HuH-7.5 (cell line): ENCODE results near the gene GAP43.

Source experiments
- DNase-seq: peaks from one replicate; pipeline ENCODE4 v3.0.0; 2011; ENCODE audit warnings: low spot score

The GAP43 gene

DNA sequence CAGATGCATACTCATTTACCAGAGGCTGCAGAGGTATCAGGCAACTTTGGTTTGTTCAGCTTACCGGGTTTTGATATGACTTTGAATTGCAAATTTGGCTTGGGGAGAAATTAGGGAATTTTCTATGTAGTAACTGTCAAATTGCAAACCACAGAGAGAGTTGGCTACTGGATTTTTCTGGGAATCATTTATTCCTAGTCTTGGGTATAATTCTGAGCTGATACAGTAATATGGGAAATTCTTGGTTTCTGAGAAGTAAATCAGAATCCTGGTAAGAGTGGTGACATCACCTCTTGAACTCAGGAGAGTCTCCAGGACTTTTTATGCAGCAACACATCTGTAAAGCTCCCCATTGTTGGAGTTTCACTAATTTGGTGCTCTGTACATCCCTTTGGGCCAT lies 39.0 kb downstream of the GAP43 start:
- DNase-seq = no peak

DNA sequence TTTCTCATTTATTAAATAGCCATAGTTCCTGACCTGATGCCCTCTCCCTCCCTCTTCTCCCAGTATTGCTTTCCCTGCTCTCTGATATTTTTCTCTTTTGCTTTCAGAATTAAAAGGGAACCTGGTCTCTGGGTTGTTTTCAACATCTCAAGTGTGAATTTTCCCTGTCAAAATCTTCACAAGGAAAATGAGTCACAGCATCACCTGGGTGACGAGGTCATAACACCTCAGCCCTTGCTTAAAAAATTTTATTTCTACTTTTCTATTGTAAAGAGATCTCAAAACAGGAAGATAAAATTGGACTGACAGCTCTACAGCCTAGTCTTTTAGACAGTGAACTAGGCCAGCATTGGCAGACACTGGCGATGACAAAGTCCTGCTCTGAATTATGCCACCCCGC lies 40.1 kb downstream of the GAP43 start:
- DNase-seq = no peak

DNA sequence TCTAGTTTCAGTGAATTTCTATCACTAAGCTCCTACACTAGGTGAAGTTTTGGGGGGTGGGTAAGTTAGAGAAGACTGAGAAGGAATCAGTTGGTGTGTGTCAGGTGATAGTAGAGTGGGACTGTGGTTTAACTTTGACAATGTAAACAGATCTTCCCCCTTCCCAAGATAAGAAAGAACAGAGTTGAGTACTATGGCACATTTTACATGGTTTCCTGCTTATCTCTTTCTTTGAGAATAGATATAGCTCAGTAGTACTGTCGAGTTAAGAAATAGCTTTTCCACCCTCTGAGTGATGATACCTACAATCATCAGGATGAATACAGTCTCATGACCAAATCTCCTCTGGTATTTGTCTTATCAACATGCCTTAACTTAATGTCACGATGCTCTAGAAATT lies 42.8 kb downstream of the GAP43 start:
- no peak for DNase-seq

DNA sequence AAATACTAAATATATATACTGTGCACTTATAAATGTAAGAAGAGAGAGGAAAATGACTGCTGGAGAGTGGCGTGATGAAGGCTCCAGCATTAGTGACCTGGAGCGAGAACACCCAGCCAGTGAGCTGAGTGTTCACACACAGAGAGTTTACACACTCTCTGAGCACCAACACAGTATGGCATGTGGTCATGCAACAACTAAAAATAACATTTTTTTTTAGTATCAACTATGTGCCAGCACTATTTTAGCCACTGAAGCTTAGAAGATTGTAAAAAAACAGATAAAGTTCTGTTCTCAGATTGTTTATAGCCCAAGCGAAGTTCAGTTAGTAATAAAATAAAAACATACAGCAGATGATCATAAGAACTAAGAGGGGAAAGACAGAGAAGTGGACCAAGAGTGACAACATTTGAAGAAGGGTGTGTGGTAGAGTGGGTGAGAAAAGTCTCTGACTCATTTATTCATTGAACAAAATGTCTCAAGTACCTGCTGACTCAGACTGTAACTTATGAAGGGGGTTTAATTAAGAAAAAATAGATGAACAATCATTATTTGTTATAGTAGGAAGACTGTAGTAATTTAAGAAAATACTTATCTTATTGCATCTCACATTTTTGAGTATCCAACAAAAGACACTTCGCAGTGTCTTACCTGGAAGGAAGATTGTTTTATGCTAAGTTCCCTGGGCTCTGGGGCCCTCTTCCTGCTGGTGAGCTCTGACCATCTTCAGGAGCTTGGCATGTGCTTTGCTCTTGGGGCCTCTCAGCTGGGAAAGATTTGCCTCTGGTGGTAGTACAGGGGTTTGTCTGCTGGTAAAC lies 43.8 kb downstream of the GAP43 start:
- no peak for DNase-seq

DNA sequence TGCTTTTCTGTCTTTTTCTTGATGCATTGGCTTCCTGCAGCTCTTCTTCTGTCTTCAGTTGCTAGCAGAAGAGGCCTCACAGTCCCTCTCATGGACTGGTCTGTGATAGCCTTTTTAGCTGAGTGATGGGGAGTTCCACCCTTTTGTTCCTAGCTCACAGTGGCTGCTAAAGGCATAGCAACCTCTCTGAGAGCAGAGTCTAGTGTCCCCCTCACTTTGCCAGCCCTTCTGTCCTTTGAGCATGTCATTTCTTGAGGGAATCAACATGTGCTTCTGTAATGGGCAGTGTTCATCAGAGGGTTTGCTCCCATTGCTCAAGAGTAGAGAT lies 44.4 kb downstream of the GAP43 start:
- no peak for DNase-seq

DNA sequence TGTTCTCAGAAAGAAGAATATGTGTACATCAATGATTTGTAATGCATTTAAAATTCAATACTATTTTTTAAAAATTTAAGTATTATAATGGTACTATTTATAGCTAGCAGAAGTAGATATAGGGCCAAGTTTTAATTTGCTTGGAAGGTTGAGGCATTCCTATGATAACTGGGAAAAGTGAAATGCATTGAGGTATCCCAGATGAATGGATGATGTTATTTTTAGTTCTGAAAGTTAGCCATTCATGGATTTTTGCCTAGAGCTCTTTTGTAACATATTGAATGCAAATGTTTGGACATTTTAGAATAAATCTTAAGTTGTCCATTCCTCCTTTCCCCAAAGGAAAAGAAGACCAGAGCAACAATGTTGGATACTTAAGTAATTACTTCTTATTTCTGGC lies 47.6 kb downstream of the GAP43 start:
- no peak for DNase-seq

DNA sequence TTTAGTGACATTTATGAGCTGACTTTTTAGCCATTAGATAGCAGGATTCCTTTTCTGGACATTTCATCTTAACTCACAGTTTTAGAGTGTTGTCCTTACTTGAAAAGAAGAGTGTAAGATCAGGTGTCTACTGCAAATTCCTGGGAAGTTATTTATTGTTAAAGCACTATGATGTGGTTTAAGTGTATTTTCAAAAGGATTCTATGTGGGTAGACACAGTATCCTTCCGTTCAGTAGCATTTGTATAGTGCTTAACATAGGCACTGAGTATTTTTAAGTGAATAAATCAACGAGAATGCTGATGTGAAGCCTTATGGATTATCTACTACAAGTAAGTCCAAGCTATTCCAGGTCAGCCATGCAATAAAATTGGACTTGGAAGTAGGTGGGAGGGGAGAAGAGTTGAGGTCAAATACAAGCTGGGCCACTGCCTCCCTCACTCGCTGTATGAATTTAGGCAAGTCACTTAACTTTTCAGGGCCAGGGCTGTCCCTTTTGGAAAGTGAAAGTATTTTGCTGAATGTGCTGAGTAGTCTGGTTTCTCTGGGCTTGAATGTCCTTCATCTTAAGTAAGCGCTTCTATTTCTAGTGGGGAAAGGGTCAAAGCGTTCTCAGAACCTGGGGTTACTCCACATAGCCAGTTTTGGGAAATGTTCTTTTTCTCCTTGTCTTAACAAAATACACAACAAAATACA lies 48.6 kb downstream of the GAP43 start:
- no peak for DNase-seq

DNA sequence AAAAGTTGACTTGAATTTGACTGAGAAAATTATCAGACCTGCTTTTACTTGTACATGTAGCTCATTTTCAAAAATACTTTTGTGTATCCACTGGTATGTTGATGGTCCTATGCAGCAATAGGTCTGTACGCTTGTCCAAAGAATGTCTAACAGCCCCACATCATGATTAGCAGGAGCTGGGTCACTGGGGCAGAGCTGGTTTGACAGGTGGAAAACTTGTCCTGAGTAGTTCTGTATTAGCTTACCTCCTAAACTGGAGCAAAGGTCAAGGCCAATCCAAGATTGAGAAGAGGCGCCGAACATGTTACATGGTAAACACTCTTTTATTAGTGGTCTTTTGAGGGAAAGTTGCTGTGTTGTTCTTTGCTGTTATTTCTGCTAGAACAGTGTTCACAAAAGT lies 50.6 kb downstream of the GAP43 start:
- DNase-seq = no peak

DNA sequence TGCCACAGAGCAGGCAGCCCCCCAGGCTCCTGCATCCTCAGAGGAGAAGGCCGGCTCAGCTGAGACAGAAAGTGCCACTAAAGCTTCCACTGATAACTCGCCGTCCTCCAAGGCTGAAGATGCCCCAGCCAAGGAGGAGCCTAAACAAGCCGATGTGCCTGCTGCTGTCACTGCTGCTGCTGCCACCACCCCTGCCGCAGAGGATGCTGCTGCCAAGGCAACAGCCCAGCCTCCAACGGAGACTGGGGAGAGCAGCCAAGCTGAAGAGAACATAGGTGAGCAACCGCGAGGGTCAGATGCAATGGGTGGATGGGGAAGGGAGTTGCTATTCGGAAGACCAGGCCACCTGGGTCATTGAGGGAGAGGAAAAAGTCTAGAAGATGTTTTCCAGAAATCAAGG lies 53.0 kb downstream of the GAP43 start:
- no peak for DNase-seq

DNA sequence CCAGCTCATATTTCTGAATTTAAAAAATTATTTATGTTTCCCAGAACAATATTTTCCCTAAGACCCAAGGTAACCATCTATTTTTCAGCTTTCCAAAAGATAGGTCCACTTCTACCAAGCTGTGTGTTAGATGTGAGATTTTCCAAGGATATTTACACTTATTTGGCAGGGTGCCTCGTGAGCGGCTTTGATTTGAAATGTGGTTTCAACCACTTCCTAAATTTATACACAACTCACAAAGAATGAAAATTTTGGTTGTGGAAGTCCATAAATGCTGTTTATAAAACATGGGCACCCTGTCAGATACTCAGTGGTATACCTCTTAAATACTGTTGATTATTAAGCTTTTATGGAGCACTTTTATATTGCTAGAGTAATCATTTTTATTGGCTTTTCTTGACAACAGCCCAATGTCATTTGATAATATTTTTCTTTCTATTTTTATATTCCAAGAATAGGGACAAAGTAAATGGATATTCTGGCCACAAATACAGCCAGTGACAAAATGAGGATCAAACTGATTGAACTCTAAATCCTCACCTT lies 57.6 kb downstream of the GAP43 start:
- DNase-seq = no peak

DNA sequence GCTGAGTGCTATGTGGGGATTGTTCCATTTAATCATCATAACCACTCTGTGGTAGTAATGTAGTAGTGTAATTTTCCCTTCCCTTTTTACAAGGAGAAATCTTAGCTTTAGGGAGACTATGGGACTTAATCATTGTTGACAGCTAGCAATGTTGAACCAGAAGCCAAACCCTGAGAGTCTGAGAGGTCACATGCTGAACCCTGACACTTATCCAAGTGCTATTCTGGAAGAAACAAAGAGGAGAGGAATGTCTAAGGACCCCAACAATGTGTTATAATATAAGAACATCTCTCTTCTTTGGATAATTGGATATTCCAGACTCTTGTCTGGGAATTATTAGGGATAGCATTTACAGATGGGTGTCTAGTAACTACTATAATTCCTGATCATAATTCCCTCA lies 58.4 kb downstream of the GAP43 start:
- DNase-seq = no peak

DNA sequence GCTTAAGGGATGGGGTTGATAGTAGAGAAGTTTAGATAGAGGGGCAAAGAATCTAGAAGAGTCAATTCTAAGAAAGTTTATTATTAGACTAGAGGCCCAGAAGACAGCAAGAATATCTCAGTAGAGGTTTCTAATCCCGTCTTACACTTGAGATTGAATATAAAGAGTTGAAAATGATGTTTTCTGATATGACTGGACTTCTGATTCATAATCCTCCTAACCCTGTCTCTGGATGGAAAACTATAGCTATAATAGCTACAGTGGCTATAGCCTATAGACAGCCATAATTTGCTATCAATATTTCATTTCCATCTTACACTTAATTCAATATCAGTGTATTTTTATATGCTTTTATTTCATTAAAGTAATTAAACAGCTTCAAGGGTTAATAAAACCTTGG lies 60.0 kb downstream of the GAP43 start:
- DNase-seq = no peak

DNA sequence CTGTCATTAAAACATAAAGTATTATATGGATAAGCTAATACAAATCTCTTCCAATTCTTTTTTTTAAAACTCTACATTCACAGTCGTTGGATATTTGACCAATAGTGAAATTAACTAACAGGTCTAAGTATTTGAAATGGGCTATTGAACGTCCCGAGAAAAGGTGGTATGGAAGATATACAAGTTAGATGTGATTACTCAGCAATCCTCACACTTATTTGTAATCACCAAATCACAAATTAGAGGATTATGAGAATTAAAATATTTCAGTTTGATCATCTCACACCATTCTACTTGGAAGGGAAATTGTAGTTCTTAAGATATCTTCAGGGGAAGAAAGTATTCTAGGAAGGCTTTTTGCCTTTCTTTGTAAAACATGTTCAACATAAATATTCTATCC lies 60.5 kb downstream of the GAP43 start:
- no peak for DNase-seq

DNA sequence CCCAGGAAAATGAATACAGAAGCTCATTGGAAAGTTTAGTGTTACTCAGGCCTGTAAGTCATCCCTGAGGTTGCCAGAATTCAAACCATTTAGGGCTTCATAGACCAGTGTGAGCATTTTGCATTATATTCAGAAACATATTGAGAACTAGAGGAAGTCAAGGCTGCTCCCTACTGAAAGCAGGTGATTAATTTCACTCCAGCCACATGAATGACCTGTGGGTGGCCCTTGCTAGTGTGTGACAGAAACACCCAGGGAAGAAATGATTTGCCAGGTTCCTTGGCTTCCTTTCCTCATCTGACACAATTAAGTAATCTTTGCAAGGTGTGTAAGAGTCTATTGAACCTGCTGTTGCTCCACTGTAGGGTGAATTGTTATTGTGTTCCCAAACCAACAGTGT lies 61.8 kb downstream of the GAP43 start:
- DNase-seq = no peak

DNA sequence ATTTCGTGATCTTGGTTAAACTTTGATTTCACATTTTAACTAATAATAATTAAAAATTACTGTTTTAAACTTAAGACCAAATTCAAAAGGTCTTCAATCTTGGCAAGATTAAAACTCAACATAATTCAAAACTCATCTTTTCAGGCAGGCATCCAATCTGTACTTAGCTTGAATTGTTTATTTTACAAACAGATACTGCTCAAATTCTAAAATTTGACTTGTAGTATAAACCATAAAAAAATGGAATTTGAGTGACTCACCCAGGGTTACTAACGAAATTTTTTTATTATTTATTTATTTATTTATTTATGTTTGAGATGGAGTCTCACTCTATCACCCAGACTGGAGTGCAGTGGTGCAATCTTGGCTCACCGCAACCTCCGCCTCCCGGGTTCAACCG lies 64.4 kb downstream of the GAP43 start:
- no peak for DNase-seq

DNA sequence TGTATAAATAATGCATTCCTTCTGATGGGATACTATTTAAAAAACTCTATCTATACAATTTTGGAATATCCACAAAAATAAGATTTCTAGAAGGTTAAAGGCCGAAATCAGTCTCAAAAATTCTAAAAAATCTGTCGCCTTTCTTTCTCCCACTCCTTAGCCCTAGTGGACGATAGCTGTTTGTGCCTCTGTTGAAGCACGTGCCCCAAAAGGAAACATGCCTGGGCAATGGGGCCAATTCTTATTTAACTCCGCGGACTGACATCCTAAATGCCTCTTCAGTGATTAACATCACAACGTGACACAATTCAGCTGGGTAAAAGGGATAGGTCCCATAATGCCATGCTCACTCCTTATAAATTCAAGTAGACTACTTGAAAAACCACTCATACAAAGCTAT lies 65.1 kb downstream of the GAP43 start:
- no peak for DNase-seq

DNA sequence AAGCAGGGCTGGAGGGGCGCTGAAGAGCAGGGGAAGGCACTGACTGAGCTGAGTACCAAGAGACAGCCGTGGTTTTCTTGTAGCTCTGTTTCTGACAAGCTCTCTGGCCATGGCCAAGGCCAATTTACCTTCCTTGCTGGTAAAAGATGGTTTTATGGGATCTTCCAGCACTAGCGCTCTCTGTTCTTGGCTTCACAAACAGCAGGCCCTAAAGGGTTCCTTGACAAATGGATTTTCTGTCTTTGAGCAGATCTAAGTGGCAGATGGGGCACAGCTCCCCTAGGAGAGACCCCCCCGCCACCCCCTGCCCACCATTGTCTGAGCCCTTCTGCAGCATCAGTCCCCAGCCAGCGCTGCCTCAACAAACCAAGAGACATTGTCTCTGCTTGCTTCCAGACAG lies 66.6 kb downstream of the GAP43 start:
- no peak for DNase-seq

DNA sequence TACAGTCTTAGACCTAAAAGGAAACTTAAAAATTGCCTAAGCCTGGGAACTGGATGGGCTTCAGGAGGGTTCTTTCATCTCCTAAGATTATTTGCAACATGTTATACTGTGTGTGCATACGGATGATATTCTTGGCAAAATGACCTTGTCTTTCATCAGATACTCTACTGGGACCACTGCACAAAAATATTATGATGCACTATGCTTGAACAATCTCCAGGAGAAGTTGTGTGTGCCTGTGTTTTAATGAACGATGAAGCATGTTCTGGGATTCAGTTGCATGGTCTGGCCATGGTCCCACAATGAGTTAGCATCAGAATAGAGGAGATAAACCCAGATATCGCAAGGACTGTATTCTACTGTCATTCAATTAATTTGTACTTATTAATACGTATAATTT lies 68.7 kb downstream of the GAP43 start:
- DNase-seq = no peak

DNA sequence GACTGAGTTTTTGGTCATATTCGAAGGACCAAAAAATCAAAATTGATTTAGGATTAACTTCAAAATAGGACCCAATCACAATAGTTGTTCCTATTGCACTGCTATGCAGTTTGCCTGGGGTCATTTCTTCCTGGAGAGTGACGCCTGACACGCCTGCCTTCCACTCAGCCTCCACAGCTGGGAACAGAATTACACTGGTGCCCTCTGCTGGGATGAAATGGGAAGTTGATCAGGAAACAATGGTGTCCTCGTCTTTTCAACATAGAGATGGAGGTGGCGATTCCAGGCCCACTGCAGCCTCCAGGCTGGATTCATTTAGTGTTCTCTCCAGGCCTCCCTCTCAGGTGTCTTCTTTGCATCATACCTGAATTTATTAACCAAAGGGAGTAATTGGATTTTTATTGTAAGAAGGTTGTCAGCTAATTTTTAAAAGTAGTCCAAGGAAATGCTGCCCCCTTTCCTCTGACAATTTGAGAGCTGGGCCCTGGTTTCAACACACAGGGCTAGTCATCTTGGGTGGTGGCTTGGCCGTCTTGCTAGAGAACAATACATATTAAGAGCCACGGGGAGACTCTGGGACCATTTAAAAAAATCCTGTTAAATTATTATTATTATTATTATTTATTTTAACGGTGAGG lies 69.7 kb downstream of the GAP43 start:
- peak; percentile 38 for DNase-seq

DNA sequence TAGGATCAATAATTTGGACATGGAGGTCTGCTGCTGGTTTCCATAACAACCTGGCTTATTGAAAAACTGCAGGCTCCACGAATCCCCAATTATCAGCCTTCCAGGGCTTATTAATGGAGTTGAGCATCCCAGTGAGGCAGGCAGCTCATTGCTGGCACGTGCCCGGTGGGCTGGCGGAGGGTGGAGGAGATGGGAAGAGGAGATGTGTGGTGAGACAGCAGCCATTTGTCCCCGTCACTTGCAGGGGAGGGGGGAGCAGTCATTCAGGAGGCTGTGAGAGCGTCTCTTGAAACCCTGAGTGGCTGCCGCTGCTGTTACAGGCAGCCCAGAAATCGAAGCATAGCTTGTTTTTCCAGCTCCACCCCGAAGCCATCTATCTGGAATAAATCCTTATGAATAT lies 70.6 kb downstream of the GAP43 start:
- DNase-seq = no peak

DNA sequence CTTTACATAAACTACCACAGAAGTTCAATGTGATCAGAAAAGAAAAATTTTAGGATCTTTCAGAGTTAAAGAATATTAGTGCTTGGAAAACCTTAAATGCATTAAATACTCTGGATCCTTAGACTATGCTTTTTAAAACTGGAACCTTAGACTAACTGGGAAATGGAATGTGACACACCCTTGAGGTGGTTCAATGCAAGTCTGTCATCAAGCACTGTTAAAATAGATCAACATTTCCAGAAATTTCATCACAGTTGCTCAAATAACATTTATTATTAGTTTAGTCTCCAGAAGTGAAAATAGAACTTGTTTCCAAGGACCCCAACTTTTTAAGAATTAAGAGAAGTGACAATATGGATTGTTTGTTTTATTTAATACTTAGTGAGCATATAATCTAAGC lies 71.8 kb downstream of the GAP43 start:
- DNase-seq = no peak

DNA sequence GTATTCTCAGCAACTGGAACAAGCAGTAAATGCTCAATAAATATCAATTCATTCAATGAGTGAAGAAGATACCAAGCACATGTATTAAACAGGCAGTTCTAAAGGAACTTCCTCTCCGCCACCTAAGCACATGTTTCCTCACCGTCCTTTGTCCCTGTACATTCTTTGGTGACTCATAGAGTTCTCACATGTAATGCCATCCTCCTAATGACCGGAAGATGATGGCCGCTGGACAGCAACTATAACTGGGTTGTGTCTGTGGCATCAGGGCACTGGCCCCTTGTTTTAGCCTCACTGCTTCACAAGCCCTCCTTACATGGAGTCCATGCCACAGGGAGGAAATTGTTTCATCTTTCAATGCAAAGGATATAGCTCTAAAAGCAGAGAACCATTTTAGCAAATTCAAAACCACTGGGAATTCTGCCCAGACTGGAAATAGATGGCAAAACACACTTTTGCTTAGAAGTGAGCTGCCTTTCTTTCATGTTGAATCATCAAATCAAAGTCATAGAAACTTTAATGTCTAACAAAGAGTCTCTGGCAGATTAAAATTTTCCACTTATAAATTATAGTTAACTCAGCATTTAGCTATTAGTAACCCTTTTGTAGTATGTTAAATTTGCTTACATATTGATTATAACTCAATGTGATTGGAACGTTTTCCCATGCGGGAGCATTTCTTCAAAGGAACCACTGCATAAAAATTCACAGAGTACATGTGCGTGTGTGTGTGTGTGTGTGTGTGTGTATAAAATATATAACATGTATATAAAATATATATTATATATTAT lies 74.1 kb downstream of the GAP43 start:
- DNase-seq = no peak
